Measurements from ENCODE around the gene GDE1.

- no peak for TF ChIP-seq CTCF (IDR thresholded peaks at IDR 0.05; ENCODE audit: low read length)
- no peak for TF ChIP-seq EZH2 (optimal IDR thresholded peaks at IDR 0.05; ENCODE audit: low read depth, low read length)
- TF ChIP-seq EZH2phosphoT487 (IDR thresholded peaks at IDR 0.05; ENCODE audit: low read length), result no peak
Measured at GRCh38 chr16:19490619-19491018, 31.3 kb downstream of the GDE1 start.

Data from MM.1S (cell line).